Mesenteric fat pad (tissue), 1 donor: ENCODE measurements around the gene HLA-DRA. TPM values are rescaled to one million over a fixed set of nuclear protein-coding genes. Genes with fewer than 3 reads are reported as not detected.
"Not testable (repeated sequence)": the region's sequence is repeated elsewhere in the genome, so short reads cannot be mapped to it uniquely, and the experiment has no call there.

Experiments used
- DNase-seq: peaks from one replicate; pipeline ENCODE4 v3.0.0-alpha.2; 2020; ENCODE audit warnings: low spot score
- total RNA-seq: library from RNA; stranded (reverse); fragmentation: NEBNext Ultra II Directional; extraction: Animal tissue kit (Norgen Biotek cat#: 25700); gene quantifications from one replicate; pipeline ENCODE4 v1.2.1, GENCODE V29; 2021
- donor health status: DM: yes; HTN: yes; CAD: no.

The HLA-DRA gene
- total RNA-seq, 1 donor from 2014 or later, result 174 TPM

GRCh38 chr6:32430179-32430578 lies 9.5 kb upstream of the HLA-DRA start:
- no peak for DNase-seq

- no peak for DNase-seq
Measured at GRCh38 chr6:32431142-32431541, 8.5 kb upstream of the HLA-DRA start.

GRCh38 chr6:32432050-32432450 lies 7.6 kb upstream of the HLA-DRA start:
- DNase-seq, result no peak

GRCh38 chr6:32433950-32434349 lies 5.7 kb upstream of the HLA-DRA start:
- DNase-seq, result not testable (repeated sequence)

GRCh38 chr6:32436186-32436585 lies 3.5 kb upstream of the HLA-DRA start:
- DNase-seq, result no peak

GRCh38 chr6:32436995-32437836 lies 2.5 kb upstream of the HLA-DRA start:
- no peak for DNase-seq

- DNase-seq, result no peak
Measured at GRCh38 chr6:32439139-32439538, 548 bp upstream of the HLA-DRA start.

GRCh38 chr6:32442243-32442667 lies 2.6 kb downstream of the HLA-DRA start:
- DNase-seq, result no peak

- no peak for DNase-seq
Measured at GRCh38 chr6:32442977-32443552, 3.4 kb downstream of the HLA-DRA start.

- DNase-seq, result no peak
Measured at GRCh38 chr6:32444433-32444832, 4.7 kb downstream of the HLA-DRA start.

- DNase-seq, result no peak
Measured at GRCh38 chr6:32445321-32445854, 5.7 kb downstream of the HLA-DRA start.

GRCh38 chr6:32447932-32448331 lies 8.2 kb downstream of the HLA-DRA start:
- DNase-seq, result no peak

GRCh38 chr6:32449088-32449736 lies 9.5 kb downstream of the HLA-DRA start:
- DNase-seq, result no peak

- DNase-seq, result no peak
Measured at GRCh38 chr6:32457054-32457453, 17.4 kb downstream of the HLA-DRA start.

- no peak for DNase-seq
Measured at GRCh38 chr6:32459781-32460424, 20.2 kb downstream of the HLA-DRA start.

- no peak for DNase-seq
Measured at GRCh38 chr6:32460528-32460927, 20.8 kb downstream of the HLA-DRA start.

- no peak for DNase-seq
Measured at GRCh38 chr6:32461493-32461892, 21.8 kb downstream of the HLA-DRA start.

- DNase-seq, result no peak
Measured at GRCh38 chr6:32462609-32463008, 22.9 kb downstream of the HLA-DRA start.

- not testable (repeated sequence) for DNase-seq
Measured at GRCh38 chr6:32467743-32468503, 28.2 kb downstream of the HLA-DRA start.

GRCh38 chr6:32472781-32473375 lies 33.2 kb downstream of the HLA-DRA start:
- DNase-seq, result no peak
